NCI-H2196 (cell line): Measurements from ENCODE around the gene KCNA2.

Source experiments
- DNase-seq: peaks from one replicate; lab custom pipeline; 2025; ENCODE audit not compliant: unreplicated experiment; lab: John Stamatoyannopoulos, UW

KCNA2 gene

GRCh38 chr1:110605901-110606656 is at the start of gene KCNA2:
Gene KCNA2 (minus strand): TSS chr1:110606358. CDS start chr1:110604782, 1,576 bp downstream.
- DNase-seq = peak; percentile 53

GRCh38 chr1:110650609-110651008 is 44.5 kb upstream of the KCNA2 start:
- no peak for DNase-seq

GRCh38 chr1:110648417-110648816 is 42.3 kb upstream of the KCNA2 start:
- DNase-seq = no peak

- peak; percentile 42 for DNase-seq
These were observed 41.2 kb upstream of the KCNA2 start for GRCh38 chr1:110647254-110647891.

- DNase-seq = no peak
These were observed 39.9 kb upstream of the KCNA2 start for GRCh38 chr1:110645821-110646735.

GRCh38 chr1:110645211-110645610 is 39.1 kb upstream of the KCNA2 start:
- DNase-seq = no peak

GRCh38 chr1:110643879-110644472 is 37.8 kb upstream of the KCNA2 start:
- DNase-seq = no peak

GRCh38 chr1:110639724-110640386 is 33.7 kb upstream of the KCNA2 start:
- DNase-seq = no peak

GRCh38 chr1:110638556-110638955 is 32.4 kb upstream of the KCNA2 start:
- DNase-seq = no peak

GRCh38 chr1:110638058-110638457 is 31.9 kb upstream of the KCNA2 start:
- no peak for DNase-seq

GRCh38 chr1:110637475-110637874 is 31.3 kb upstream of the KCNA2 start:
- no peak for DNase-seq

GRCh38 chr1:110636149-110636935 is 30.2 kb upstream of the KCNA2 start:
- DNase-seq = no peak

GRCh38 chr1:110635434-110635833 is 29.3 kb upstream of the KCNA2 start:
- no peak for DNase-seq

GRCh38 chr1:110634455-110635311 is 28.5 kb upstream of the KCNA2 start:
- peak; percentile 90 for DNase-seq

- no peak for DNase-seq
These were observed 27.9 kb upstream of the KCNA2 start for GRCh38 chr1:110634086-110634454.

- no peak for DNase-seq
These were observed 27.5 kb upstream of the KCNA2 start for GRCh38 chr1:110633646-110634030.

- DNase-seq = no peak
These were observed 25.9 kb upstream of the KCNA2 start for GRCh38 chr1:110631836-110632620.
